HG03060 (cell line): ENCODE data around the gene RPL34.

ENCODE experiments used
- ATAC-seq: cut with Tn5 transposase; IDR thresholded peaks from one replicate; pipeline ENCODE4 v1.9.1; 2021; ENCODE audit warnings: low read depth, moderate number of reproducible peaks; ENCODE audit not compliant: unreplicated experiment

Gene RPL34

GRCh38 chr4:108622828-108623227 lies 2.5 kb downstream of the RPL34 start:
- ATAC-seq = no peak

- no peak for ATAC-seq
These were observed 4.1 kb downstream of the RPL34 start for GRCh38 chr4:108624263-108625056.

- no peak for ATAC-seq
These were observed 5.7 kb downstream of the RPL34 start for GRCh38 chr4:108626056-108626455.

- no peak for ATAC-seq
These were observed 8.0 kb downstream of the RPL34 start for GRCh38 chr4:108628411-108628810.

- no peak for ATAC-seq
These were observed 14.8 kb downstream of the RPL34 start for GRCh38 chr4:108635070-108635655.

GRCh38 chr4:108636246-108636645 lies 15.9 kb downstream of the RPL34 start:
- ATAC-seq = no peak

GRCh38 chr4:108637856-108638255 lies 17.5 kb downstream of the RPL34 start:
- no peak for ATAC-seq

- ATAC-seq = no peak
These were observed 23.9 kb downstream of the RPL34 start for GRCh38 chr4:108644237-108644636.

- no peak for ATAC-seq
These were observed 26.3 kb downstream of the RPL34 start for GRCh38 chr4:108646706-108647105.

GRCh38 chr4:108649863-108650211 lies 29.5 kb downstream of the RPL34 start:
- peak; percentile 4 for ATAC-seq

- ATAC-seq = peak; percentile 91
These were observed 30.0 kb downstream of the RPL34 start, which contains the start of gene OSTC for GRCh38 chr4:108650212-108651013. OSTC (plus strand) TSS chr4:108650599; CDS start chr4:108650656, 57 bp downstream.

GRCh38 chr4:108651014-108651791 lies 30.8 kb downstream of the RPL34 start:
- no peak for ATAC-seq

GRCh38 chr4:108662629-108663028 lies 42.3 kb downstream of the RPL34 start:
- ATAC-seq = no peak

- ATAC-seq = no peak
These were observed 54.1 kb downstream of the RPL34 start for GRCh38 chr4:108674356-108674977.
